Measurements from ENCODE around the gene GFER. TPM values are rescaled to one million over a fixed set of nuclear protein-coding genes. Genes with fewer than 3 reads are reported as not detected.

The GFER gene
- total RNA-seq, 4 donors from 2014 or later: 12.8 to 45.6 (median 25.1) TPM

- Histone ChIP-seq H3K27ac (no peak overlapping the region), H3K27me3 (peaks cover 52% of the 10 kb centered on the region), H3K9me3 (no peaks in the 10 kb centered on the region), H3K4me3 (peak overlapping the region in 1 of 2 donors; percentile 49), H3K36me3 (peaks cover 0 to 14% of the 10 kb centered on the region in 2 donors), H3K4me1 (peaks cover 0 to 45% (median 25%) of the 10 kb centered on the region in 3 donors)
- TF ChIP-seq CTCF (IDR thresholded peaks at IDR 0.05) (no peak), POLR2AphosphoS5 (IDR thresholded peaks at IDR 0.05) (no peak), POLR2A (IDR thresholded peaks at IDR 0.05) (no peak), EP300 (IDR thresholded peaks at IDR 0.05) (no peak)
- no peak for ATAC-seq
- no CpG with 5 or more reads among the region's 50 CpGs for WGBS, 2 donors (ENCODE audit: low coverage in 1 of 2)
Observed at GRCh38 chr16:1992704-1993317, 8.8 kb downstream of the GFER start.

GRCh38 chr16:1993731-1994131, 9.7 kb downstream of the GFER start:
- WGBS, 2 donors (ENCODE audit: low coverage in 1 of 2): 22% methylated on average over 1 of the region's 2 CpGs; no CpG with 5 or more reads in 1 of the 2 donors
- Histone ChIP-seq H3K4me3 (no peak overlapping the region), H3K27ac (no peak overlapping the region), H3K27me3 (peaks cover 43% of the 10 kb centered on the region), H3K36me3 (peaks cover 0 to 24% of the 10 kb centered on the region in 2 donors), H3K9me3 (no peaks in the 10 kb centered on the region), H3K4me1 (peaks cover 0 to 45% (median 25%) of the 10 kb centered on the region in 3 donors)
- TF ChIP-seq CTCF (IDR thresholded peaks at IDR 0.05) (no peak), POLR2A (IDR thresholded peaks at IDR 0.05) (no peak), POLR2AphosphoS5 (IDR thresholded peaks at IDR 0.05) (no peak), EP300 (IDR thresholded peaks at IDR 0.05) (no peak)
- ATAC-seq: no peak

GRCh38 chr16:1997494-1998359, 13.7 kb downstream of the GFER start:
- Histone ChIP-seq H3K27me3 (peaks cover 3% of the 10 kb centered on the region), H3K4me1 (peaks cover 0 to 9% (median 5%) of the 10 kb centered on the region in 3 donors), H3K4me3 (no peak overlapping the region), H3K27ac (peak overlapping the region in 1 of 4 donors; percentile 54), H3K36me3 (peaks cover 0 to 64% of the 10 kb centered on the region in 2 donors), H3K9me3 (no peaks in the 10 kb centered on the region)
- ATAC-seq: peak; percentile 45
- no peak for TF ChIP-seq POLR2A (IDR thresholded peaks at IDR 0.05)
- no peak for TF ChIP-seq EP300 (IDR thresholded peaks at IDR 0.05)
- TF ChIP-seq CTCF (IDR thresholded peaks at IDR 0.05): no peak
- TF ChIP-seq POLR2AphosphoS5 (IDR thresholded peaks at IDR 0.05): no peak
- 47 to 55% methylated on average over 2 to 8 of the region's 26 CpGs for WGBS, 2 donors (ENCODE audit: low coverage in 1 of 2)

- no CpG with 5 or more reads among the region's 27 CpGs for WGBS, 2 donors (ENCODE audit: low coverage in 1 of 2)
- H3K27ac ChIP-seq: peak overlapping the region in 1 of 4 donors; percentile 29
- peaks cover 0 to 70% of the 10 kb centered on the region in 2 donors for H3K36me3 ChIP-seq
- no peak overlapping the region for H3K4me3 ChIP-seq
- TF ChIP-seq POLR2A (IDR thresholded peaks at IDR 0.05): no peak
- peaks cover 0 to 12% (median 5%) of the 10 kb centered on the region in 3 donors for H3K4me1 ChIP-seq
- ATAC-seq: no peak
- H3K9me3 ChIP-seq: no peaks in the 10 kb centered on the region
- H3K27me3 ChIP-seq: no peaks in the 10 kb centered on the region
Observed at GRCh38 chr16:1998360-1998835, 14.4 kb downstream of the GFER start.

Data from gastroesophageal sphincter (tissue), 4 donors.